HG03108 (cell line): ENCODE results near the gene ENTPD8.

Source experiments
- ATAC-seq: cut with Tn5 transposase; IDR thresholded peaks from one replicate; pipeline ENCODE4 v1.9.1; 2021; ENCODE audit warnings: moderate library complexity; ENCODE audit not compliant: unreplicated experiment

ENTPD8 gene

GRCh38 chr9:137433349-137433915 is 7.7 kb downstream of the ENTPD8 start:
- ATAC-seq = no peak

DNA sequence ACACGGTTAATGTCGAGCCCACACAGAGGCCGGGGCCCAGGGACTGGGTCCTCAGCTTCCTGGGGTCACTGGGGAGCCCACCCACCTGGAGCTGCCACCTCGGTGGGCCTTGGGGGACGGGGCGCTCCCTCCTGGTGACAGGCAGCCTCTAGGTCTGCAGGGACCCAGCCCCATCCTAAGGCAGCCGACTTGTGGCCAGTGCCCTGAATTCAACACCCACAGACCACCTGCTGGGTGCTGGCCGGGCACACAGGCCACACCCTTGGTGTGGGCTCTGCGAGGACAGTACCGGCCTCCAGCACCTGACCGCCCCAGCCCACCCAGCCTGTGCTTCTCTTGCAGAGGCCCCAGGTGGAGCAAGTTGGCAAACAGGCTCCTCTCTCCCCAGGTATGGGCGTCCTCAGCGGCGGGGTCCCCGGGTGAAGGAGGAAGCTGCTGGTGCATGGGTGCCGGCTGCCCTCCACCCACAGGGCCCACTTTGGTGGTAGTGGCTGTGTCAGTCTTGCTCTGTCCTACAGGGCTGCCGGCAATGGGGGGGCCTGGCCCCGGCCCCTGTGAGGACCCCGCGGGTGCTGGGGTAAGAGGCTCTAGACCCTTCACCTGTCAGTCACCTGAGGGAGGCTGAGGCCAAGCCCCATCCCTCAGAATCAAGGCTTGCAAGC is 8.3 kb downstream of the ENTPD8 start:
- ATAC-seq = no peak

DNA sequence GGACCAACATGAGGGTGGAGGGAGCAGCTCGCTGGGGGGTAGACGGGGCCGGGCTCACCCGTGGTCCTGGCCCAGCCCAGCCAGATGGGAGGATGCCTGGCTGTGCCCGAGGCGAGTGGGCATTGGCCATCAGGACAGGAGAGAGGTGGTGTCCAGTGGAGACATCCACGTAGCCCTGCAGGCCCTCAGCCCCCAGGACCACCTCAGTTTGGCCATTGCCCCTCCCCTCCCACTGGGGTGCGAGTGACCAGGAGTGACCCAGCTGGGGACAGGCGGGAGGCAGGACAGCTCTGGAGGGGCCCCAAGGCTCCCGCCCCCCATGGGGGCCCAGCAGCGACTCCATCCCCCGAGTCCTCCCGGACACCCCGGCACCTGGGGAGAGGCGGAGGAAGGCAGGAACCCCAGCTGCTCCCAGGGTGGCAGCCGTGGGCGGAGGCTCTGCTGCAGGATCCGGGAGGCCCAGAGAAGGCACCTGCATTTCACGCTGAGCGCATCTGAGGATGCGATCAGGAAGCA is 9.7 kb downstream of the ENTPD8 start:
- no peak for ATAC-seq

GRCh38 chr9:137430723-137431415 is 10.3 kb downstream of the ENTPD8 start:
- ATAC-seq = no peak

GRCh38 chr9:137429974-137430722 is 11.0 kb downstream of the ENTPD8 start:
- no peak for ATAC-seq

DNA sequence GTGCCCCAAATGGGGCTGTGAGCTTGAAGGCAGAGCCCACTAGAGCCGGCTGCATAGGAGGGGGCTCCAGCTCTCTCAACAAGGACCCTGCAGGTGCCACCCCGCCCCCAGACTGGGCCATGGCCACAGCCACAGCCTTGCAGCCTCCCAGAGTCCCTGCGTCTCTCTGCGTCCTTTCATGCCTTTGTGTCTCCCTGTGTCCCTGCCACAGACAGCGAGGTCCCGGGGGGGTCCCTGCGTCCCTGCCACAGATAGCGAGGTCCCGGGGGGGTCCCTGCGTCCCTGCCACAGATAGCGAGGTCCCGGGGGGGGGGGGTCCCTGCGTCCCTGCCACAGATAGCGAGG is 11.6 kb downstream of the ENTPD8 start:
- ATAC-seq = no peak

- ATAC-seq = no peak
Observed at GRCh38 chr9:137428841-137429545, 12.2 kb downstream of the ENTPD8 start.

- ATAC-seq = no peak
Observed at GRCh38 chr9:137428311-137428630, 12.9 kb downstream of the ENTPD8 start.

- no peak for ATAC-seq
Observed at GRCh38 chr9:137427454-137428310, 13.5 kb downstream of the ENTPD8 start.

DNA sequence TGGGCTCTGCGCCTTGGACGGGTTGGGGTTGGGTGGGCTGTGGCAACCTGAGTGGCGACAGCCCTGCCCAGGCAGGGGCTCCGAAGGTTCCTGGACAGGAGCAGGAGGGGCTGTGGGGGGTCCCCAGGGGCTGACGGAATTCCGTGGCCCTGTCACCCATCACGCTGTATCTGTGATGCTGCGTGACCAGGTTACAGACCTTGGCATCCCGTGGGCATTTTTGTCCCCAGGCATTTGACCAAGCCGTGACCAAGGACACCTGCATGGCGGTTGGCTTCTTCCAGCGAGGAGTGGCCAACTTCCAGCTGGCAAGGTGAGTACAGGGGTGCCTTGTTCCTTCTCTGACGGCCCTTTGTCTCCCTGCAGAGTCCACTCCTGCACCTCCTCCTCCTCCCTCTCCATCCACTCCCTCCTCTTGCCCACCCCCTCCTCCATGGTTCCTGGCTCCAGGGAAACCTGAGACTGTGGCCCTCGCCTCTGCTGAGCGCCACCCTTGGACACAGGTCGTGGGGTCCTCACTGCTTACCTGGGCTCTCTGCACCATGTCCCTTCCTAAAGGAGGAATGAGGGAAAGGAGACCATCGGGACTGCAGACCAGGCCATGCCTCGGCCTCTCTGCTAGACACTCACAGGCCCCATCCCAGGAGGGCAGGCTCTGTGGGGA is 15.0 kb downstream of the ENTPD8 start:
- ATAC-seq = no peak

- peak; percentile 9 for ATAC-seq
Observed at GRCh38 chr9:137423514-137424291, 17.5 kb downstream of the ENTPD8 start.

- ATAC-seq = peak; percentile 77
Observed at GRCh38 chr9:137422604-137423513, 18.3 kb downstream of the ENTPD8 start, which contains the start of the genes EXD3 and NOXA1. Gene EXD3, minus strand, starts transcription at chr9:137423162. Its CDS starts 27,805 bp downstream, at chr9:137395357. Gene NOXA1, plus strand, starts transcription at chr9:137423393. Its CDS starts 137 bp downstream, at chr9:137423530.

- no peak for ATAC-seq
Observed at GRCh38 chr9:137421838-137422603, 19.1 kb downstream of the ENTPD8 start.

- no peak for ATAC-seq
Observed at GRCh38 chr9:137417161-137418021, 23.8 kb downstream of the ENTPD8 start.

DNA sequence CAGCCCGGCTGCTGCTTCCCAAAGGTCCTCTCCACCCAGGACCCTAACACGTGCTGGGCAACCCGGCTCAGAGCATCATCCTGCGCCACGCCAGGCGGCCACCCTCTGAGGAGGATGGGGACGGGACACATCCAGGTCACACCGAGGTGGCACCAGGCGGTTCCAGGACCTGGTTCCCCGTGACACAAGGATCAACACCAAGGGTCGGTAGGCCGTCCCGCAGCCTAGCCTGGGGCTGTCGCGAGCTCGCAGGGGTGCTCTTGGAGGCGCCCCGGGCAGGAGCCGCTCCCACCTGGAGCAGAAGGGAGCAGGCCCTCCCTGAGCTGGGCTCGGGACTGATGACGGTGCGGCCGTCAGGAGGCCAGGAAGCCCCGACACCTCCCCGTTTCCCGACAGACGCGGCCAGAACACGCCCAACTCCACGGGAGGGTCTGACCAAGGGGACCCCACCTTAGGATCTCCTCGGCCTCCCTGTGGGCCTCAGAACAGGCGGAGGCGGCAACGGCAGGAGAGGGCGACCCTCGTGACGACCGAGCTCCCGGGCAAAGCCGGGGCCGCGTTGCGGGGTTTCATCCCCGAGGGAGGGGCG is 24.5 kb downstream of the ENTPD8 start:
- ATAC-seq = no peak
